Forelimb muscle (tissue), 1 donor: Measurements from ENCODE around the gene ACOX3. TPM values are rescaled to one million over a fixed set of nuclear protein-coding genes. Genes with fewer than 3 reads are reported as not detected.
"Not testable (repeated sequence)": the region's sequence is repeated elsewhere in the genome, so short reads cannot be mapped to it uniquely, and the experiment has no call there.

Experiments used
- DNase-seq: peaks from one replicate; pipeline ENCODE4 v3.0.0-alpha.2; 2013; ENCODE audit warnings: low read depth
- polyA plus RNA-seq: library from polyadenylated mRNA; unstranded; fragments of 120-200 nt; gene quantifications from one replicate; pipeline ENCODE4 v1.2.1, GENCODE V29; 2013; ENCODE audit not compliant: insufficient read length

ACOX3 gene
- polyA plus RNA-seq, 1 donor, result 11.7 TPM

DNA sequence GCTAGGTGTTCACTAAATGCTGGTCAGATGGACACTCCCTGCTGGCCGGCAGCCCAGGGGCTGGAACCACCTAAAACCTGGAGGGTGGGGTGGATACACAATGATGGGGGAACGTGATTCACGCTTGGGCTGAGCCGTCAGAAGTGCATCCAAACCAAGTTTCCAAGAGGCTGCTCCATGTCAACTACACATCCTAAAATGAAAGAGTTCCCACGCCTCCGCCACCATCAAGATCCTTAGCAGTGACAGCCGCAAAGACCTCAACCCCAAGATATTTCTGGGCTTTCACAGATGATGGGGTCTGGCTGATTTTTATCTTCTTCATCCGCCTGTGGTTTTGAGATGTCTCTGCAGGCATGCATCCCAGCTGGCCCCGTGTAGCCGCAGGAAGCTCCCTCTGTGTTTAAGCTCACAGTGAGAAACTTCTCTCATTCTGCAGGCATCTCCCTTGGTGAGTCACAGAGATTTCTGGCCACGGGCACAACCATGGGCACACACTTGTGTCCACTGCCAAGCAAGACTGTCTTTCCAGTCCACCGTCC lies 86.5 kb downstream of the ACOX3 start:
- DNase-seq, result no peak

DNA sequence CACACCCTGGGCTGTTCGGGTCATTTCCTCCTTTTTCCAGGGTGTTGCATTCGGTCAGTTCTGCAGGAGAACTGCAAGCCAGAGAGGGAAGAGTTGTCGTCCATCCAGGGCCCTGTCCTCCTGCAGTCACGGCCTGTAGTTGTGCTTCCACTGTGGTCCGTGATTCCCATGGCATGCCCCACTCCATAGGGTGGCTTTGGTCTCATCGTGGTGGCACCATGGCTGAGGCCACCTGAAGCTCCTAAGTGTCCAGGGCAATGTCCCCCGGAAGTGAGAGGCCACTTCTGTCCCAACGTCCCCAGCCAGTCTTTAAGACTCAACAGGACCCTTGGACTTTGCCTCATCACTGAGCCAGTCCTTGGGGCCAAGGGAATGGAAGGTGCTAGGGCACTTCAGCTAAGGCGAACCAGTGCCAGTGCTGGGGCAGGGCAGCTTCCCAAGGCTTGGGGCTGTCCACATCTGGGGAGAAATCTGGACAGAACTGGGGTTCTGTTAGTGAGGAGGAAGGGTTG lies 87.3 kb downstream of the ACOX3 start:
- DNase-seq, result no peak

DNA sequence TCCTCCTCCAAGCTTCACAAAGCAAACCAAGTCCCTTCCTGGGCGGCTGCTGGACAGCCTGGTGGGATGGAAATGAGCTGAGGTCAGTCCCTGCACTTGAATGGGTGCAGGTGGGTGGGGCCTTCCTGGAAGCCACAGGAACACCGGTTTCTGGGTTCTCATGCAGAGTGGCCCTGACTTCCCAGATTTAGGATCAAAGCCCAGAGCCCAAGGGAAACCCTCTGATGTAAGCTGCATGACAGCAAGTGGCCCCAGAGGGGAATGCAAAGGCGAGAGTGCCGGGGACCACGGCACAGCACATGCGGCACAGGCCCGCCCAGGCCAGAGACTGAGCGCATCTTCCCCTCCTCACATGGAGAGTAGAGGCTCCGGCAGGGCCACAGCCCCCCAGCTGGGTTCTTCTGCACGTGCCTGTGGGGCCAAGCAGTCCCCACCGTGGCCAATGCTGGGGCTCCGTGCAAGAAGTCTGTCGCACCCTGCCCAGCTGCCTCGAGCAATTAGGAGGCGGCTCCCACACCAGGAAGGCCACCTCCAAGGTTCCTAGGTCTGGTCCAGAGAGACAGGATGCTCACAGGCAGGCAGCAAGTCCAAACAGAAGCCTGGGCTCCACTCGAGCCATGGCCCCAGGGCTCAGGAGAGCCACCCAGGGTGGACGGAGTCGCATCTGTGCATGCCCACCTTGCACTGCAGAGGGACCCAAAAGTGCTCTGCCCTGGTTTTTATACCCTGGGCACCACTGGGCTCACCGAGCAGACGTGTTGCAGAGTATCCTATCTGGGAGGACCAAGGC lies 88.0 kb downstream of the ACOX3 start:
- DNase-seq, result no peak

DNA sequence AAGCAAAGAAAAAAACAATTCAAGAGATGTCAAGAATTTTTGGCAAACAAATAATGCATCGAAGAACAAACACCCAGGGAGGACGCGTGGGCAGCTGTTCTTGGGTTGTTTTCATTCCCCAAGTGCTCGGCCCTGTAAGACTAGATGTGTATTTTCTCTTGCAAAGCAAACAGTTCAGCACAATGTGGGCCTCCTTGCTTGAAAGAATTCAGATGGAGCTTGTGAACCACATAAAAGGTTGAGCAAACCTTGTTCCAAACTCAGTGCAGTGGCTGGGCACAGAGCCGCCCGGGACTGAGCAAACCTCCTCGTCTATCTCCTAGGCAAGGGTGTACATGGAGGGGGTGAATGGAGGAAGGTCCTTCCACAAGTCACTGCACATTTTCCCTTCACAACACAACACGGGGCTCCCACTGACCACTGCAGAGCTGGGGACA lies 88.6 kb downstream of the ACOX3 start:
- no peak for DNase-seq

DNA sequence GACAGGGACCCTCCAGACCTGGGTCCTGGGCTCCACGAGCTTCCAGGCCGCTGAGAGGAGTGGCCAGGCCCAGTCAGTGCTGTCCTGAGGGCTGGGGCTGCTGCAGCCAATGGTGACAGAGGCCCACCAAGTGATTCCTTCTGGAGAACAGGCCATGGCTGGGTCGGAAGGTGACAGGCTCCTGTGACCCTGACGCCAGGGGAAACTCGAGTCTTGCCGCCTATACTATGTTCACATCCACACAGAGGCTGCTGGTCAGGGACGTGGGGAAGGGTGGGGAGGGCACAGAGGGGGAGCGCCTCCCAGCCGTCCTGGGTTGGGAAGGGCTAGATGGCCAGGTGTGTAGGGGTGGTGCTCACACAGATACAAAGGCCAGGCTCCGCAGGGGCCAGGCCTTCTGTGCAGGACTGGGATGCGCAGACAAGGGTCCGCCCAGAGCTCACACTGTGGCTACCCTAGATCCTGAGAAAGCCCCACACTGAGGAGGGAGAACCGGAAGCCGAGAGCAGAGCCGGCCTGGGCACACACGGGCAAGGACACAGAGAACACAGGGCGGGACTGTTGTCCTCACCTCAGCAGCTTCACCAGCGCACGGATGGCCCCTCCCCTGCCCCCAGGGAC lies 89.6 kb downstream of the ACOX3 start:
- DNase-seq, result no peak

DNA sequence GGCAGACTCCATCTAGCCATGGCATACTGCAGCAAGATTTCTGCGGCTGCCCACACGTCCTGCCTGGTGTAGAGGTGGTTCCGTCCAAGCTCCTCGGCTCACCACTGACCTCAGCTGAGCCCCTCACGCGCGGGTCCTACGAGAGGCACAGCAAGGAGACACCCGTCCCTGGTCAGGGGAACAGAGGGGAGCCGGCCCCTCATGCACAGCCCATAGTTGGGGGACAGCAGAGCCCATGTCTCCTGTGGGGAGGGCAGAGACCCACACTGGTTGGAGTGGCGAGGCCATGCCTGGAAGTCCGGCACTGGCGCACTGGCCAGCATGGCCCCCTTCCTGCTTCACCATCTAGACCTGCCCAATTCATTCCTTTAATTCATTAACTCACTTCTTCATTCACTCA lies 90.2 kb downstream of the ACOX3 start:
- no peak for DNase-seq

DNA sequence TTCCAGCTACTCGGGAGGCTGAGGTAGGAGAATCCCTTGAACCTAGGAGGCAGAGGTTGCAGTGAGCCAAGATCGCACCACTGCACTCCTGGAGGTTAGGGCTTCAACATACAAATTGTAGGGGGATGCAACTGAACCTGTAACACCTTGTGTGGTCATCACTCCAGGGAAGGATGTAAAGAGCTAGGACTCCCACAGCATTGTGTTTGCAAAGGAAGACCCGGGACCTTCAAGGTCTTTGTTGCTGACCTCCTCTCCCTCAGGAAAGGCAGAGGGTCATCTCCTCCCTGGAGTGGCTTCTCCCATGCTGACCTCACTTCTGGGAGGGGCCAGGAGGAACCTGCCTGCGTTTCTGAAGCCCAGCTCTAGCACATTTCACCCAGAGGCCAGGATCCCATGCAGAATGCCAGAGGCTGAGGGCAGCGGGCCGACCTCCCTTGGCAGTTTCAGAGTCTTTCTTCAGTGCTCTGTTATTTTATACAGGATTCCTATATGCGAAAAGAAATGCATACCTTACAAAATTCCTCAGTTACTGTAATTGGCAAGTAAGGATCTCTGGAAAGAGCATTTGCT lies 90.8 kb downstream of the ACOX3 start:
- no peak for DNase-seq

DNA sequence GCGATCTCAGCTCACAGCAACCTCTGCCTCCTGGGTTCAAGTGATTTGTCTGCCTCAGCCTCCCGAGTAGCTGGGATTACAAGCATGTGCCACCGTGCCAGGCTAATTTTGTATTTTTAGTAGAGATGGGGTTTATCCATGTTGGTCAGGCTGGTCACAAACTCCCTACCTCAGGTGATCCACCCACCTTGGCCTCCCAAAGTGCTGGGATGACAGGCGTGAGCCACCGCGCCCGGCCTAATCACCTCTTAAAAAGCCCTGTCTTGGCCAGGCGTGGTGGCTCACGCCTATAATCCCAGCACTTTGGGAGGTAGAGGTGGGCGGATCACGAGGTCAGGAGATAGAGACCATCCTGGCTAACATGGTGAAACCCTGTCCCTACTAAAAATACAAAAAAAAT lies 91.3 kb downstream of the ACOX3 start:
- not testable (repeated sequence) for DNase-seq

DNA sequence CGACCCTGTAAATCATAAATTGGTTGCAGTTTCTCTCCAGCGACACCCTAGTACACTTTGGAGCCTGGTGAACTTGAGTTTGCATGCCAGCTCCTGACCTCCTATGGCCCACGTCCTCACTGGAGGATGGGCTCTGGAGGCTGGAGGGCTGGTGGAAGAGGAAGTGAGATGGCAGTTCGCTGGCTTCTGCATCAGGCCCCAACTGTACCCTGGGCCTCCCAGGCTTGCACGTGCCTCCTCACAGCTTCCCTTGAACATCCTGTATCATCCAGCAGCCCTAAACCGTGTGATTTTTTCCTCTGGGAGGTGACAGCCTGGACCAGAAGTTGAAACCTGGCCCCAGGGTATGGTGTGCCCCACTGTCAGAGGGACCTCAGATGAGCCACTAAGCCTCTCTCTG lies 92.5 kb downstream of the ACOX3 start:
- no peak for DNase-seq

DNA sequence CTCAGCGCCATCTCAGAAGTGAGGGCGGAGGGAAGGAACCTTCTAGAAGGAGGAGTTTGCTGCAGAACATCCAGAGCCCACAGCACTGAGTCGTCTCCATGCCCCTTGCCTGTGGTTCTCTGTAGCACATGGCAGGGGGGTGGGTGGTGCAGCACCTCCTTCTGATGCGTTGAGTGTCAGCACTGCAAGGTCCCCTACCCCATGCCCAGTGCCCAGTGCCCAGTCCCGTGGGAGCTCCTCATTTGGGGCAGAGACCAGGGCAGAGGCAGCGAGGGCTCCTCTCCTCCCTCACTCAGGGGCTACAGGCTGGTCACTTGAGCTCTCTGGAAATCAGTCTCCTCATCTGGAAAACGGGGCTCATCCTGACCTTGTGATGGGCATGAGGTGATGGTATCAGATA lies 92.9 kb downstream of the ACOX3 start:
- no peak for DNase-seq

DNA sequence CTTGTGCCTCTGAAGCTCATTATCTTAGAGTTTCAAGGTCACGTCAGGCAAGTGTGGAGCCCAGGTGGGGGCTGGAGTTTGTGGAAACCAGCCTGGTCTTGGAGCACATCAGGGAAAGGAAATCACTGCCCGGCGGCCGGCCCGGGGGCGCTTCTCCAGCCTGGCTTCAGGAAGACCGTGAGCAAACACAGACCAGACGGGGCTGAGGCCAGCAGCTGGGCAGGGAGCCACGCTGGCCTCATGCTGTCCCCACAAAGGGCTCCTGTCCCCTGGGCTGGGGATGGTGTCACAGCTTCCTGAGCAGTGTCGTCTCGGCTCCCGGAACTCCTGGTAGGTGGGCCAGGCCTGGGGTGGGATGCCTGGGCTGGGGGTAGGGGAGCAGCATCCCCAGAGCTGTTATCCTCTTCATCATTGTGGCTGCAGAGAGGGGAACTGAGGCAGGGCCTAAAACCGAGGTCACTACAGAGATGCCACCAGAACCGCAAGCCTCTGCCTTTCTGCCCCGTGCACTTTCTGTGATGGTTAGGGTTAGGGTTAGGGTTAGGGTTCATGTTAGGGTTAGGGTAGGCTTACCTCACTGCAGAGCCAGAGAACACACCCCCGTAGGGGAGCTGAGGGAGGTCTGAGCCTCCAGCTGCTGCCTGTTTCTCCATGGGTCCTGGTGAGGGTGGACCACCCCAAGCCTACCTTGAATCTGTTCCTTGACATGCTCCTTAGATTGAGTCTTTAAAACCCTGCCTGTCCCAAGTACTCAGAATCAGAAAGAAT lies 93.5 kb downstream of the ACOX3 start:
- DNase-seq, result no peak

DNA sequence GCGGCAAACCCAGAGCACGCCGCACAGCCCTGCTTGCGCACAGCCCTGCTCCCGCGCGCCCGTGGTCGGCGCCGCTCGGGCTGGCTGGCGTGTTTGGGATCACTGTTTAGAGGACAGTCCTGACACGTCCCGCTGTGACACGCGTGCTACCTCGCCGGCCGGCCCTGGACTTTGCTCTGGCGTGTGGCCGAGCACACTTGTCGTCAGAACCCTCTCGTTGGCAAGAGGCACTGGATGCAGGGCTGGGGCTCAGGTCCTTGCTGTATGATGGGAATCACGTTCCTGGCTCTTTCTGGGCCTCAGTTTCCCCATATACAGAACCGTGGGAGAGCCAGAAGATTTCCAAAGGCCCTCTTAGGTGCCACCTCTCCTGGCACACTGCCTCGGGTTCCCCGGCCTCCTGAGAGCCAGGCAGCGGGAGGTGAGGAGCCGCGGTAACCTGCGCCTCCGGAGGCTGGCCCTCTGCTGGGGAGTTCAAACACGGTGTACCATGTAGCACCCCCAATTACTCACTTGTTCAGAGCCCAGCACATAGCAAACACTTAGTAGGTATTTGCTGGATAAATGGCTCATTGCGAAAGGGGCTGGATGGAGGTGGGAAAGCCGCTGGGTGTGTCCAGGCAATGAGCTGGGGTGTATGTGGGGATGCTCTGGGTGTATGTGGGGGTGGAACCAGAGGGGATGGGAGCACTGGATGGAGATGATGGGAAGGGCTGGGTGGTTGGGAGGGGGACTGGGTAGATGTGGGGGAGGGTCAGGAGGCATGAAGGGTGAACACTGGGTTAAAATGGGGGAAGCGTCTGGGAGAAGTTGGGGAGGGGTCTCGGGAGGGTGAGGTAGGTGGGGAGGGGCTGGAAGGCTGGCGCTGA lies 94.3 kb downstream of the ACOX3 start:
- no peak for DNase-seq

DNA sequence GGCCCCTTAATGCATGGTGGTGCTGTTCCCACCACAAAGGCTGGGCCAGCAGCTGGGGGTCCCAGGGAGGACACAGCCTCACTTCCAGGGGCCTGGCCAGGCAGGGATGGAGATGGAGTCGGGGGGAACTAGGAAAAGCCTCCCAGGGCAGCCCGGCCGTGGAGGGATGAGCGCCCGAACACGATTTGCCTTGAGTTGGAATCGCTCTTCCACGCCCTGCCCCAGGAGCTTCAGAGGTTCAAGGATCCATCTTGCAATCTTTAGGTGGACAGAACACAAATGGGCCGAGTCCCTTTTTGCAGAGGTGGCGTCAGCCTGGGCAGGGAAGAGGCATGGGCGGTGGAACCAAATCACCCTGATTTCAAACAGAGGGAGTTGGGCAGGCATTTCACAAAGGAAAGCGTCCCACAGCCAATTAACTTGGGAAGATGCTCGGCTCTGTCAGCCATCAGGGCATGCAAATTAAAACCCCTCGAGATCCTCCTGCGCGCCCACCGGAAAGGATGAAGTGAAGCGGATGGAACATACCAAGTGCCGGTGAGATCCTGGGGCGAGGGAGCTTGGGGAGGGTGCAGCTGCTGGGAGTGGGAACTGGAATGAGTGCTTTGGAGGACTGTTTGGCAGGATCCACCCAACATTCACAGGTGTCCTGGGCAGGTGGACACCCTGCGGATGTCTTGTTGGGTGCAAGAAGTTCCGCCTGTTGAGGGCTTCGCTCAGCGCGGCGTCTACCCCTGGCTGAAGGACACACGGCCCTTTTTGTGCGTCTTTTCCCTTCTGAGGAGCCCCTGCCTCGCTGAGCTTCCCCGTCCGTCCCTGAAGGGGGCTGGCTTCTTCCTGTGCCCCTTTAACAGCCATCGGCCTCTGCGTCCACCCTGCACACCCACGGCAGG lies 95.2 kb downstream of the ACOX3 start:
- DNase-seq, result no peak

DNA sequence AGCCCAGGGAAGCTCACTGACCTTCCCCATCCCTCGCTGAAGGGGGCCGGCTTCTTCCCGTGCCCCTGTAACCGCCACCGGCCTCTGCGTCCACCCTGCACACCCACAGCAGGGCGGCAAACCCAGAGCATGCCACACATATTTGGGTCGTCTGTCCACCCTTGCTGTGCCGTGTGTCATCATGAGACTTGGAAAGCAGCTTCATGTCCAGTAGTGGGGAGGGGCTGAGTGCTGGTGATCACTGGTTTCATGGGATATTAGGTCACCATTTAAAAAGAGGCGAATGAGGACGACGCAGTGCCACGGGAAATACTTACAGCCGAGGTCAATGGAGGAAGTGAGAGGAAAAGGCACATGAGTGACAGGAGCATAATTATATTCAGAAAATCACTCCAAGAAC lies 96.1 kb downstream of the ACOX3 start:
- no peak for DNase-seq

DNA sequence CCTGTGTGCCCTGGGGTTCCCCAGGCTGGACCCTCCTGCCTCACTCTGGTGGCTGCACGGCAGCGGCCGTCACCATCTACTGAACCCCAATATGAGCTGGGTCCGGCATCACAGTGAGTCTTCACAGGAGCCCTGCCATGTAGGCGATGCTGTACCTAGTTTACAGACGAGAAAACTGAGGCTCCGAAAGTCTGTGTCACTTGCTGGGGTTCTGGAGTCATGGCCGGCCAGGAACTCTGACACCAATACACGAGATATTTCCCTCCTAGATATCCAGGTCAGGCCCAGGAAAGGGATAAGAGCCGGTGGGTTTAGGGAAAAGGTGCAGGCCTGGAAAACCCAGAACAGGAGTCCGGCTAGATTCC lies 96.6 kb downstream of the ACOX3 start:
- no peak for DNase-seq

DNA sequence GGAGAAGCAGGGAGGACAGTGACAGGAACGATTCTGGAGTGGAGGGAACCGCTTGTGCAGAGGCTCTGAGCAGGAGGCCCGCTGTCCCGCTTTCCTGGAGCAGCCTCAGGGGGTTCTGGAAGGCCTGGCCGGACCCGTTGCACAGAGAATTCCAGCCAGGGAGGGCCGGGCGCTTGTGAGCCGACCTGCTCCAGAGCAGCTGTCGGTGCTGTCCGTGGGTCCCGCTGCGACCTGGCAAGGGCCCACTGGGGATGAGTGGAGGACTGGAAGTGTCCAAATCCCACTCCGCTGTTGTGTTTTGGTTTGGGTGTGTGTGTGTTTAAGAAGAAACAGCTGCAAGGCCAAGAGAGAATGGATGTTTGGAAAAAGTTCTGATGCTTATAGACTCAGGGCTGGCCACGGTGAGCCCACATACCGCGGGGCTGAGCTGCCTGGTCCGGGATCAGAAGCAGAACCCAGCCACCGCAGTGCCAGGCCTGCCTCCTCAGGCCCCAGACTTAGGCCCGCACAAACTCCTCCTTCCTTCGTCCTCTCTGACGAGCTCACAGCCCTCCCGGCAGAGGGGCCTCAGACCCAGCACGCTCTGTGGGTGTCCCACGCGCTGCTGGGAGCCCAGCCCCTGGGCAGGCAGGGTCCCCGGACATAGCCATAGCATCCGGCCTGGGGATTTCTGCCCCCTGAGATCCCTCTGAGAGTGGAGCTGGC lies 97.1 kb downstream of the ACOX3 start:
- no peak for DNase-seq

DNA sequence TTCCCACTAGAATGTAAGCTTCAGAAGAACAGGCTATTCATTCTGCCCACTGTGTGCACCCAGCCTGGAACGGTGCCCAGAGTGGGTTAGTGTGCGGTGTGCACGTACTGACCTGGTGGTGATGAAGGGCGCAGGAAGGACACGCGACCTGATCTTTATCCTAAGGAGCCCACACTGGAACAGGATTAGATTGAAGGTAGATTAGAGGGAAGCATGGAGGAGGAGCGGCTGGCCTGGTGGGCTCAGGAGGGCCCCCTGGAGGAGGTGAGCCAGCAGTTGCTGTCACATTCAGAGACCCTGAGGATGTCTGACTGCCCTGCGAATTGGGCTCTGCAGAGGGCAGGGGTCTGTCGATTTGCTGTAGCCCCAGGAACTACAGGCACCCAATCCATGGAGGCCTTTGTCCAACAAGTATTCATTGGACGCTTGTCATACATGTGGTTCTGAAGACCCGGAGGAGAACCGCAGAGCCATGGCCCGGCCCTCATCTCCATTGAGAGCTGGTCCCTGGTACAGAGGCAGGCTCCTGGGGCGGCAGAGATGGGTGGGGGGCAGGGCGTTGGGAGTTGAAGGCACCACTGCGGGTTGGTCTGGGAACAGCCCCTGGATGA lies 97.8 kb downstream of the ACOX3 start:
- no peak for DNase-seq

DNA sequence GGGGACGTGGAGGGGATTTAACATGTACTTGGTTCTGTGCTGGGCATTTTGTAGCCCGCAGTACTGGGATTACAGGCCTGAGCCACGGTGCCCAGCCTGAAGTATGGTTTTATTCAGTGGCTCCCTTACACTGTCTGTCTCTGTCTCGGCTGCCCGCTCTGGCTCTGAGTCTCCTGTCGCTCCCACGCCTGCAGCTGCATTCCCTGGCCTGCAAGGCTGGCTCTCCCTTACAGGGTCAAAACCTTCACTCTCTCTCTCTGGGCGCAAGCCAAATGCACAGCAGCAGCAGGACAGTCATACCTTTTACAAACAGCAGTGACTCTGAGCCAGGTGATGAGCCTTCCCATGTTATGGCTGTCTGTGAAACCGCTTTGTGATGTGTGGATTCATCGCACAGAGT lies 98.8 kb downstream of the ACOX3 start:
- no peak for DNase-seq

DNA sequence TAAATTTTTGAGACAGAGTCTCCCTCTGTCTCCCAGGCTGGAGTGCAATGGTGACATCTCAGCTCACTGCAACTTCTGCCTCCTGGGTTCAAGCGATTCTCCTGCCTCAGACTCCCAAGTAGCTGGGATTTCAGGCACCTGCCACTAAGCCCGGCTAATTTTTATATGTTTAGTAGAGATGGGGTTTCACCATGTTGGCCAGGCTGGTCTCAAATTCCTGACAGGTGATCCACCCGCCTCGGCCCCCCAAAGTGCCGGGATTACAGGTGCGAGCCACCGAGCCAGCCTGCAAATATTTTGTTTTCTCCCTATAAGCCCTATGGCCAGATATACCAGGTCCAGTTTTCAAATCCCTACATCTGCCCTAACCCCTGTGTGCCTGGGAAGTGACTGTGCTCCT lies 99.2 kb downstream of the ACOX3 start:
- not testable (repeated sequence) for DNase-seq
